Fibroblast of lung (primary cell): ENCODE results near the gene C1orf94.

Source experiments
- EZH2 ChIP-seq: IDR thresholded peaks from 2 replicates; pipeline ENCODE4 v1.5.1; 2012; ENCODE audit warnings: low read length, control low read depth, mild to moderate bottlenecking; ENCODE audit errors: missing control alignments
- TF ChIP-seq, protein P1 (sequence below), 2 donors: IDR thresholded peaks in 1 of 2; conservative IDR thresholded peaks in 1 of 2; 1 replicate in 1 of 2; 2 replicates in 1 of 2; pipeline ENCODE4 v1.5.1; 2011 to 2012; ENCODE audit warnings: low read length in 2 of 2, control low read depth in 1 of 2, inconsistent platforms in 1 of 2, low read depth in 1 of 2, mild to moderate bottlenecking in 1 of 2

DNA sequence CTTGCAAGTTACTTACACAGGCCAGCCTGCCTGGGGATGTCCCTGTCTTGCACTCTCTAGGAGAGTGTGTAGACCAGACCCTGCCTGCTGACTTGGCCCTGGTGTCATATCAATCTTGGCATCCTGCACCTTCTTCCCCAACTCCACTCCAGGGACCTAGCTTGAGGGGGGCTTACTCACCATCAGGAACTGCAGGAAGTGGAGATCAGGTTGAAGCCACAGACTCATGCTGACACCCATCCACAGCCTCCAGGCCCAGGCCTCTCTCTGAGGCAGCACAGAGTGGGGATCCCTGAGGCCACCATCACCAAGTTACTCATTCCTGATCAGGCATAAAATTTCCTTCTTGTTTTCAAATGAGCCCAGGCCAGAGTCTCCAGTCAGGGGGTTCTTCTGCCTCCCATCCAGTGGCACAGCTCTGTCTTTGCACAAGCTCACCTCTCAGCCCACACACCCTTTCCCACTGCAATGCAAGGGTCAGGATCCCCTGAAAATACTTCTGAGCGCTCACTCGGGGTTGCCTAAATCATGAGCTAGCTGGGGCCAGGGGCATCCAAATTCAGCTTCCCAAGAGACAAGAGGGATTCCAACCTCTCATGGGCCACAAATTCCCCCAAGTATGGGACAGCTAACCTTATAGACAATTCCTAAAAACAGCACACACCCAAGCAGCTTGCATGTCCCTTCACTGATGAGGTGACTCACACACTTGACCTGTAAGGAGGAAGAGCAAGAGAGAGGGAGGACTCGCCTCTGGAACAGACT, 45.1 kb upstream of the C1orf94 start:
- TF ChIP-seq EZH2: no peak
- TF ChIP-seq, protein P1, sequence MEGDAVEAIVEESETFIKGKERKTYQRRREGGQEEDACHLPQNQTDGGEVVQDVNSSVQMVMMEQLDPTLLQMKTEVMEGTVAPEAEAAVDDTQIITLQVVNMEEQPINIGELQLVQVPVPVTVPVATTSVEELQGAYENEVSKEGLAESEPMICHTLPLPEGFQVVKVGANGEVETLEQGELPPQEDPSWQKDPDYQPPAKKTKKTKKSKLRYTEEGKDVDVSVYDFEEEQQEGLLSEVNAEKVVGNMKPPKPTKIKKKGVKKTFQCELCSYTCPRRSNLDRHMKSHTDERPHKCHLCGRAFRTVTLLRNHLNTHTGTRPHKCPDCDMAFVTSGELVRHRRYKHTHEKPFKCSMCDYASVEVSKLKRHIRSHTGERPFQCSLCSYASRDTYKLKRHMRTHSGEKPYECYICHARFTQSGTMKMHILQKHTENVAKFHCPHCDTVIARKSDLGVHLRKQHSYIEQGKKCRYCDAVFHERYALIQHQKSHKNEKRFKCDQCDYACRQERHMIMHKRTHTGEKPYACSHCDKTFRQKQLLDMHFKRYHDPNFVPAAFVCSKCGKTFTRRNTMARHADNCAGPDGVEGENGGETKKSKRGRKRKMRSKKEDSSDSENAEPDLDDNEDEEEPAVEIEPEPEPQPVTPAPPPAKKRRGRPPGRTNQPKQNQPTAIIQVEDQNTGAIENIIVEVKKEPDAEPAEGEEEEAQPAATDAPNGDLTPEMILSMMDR (conservative IDR thresholded peaks at IDR 0.05 in 1 of 2, IDR thresholded peaks at IDR 0.05 in 1 of 2; ENCODE audit: low read depth in 1 of 2, low read length in 2 of 2): no peak
